Measurements from ENCODE around the gene AOPEP.

AOPEP gene

DNA sequence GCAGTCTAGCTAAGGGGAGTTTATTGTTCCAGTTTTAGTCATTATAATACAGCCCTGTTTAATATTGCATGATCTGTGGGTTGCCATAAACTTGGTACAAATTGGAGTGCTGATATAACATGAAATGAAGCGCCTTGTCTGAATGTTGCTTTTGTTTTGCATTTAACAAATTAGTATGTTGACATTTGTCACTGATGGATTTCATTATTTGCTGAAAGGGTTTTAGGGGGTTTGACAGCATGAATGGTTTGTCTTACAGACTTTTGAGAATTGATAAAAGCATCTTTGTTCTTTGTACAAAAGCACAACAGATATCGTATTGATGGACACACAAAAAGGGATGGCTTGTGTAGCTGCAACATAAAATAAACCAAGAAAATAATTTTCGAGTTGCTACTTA is 178.3 kb downstream of the AOPEP start:
- no peak for DNase-seq

- no peak for DNase-seq
Measured at GRCh38 chr9:94905606-94906005, 179.1 kb downstream of the AOPEP start.

GRCh38 chr9:94906181-94906580 is 179.7 kb downstream of the AOPEP start:
- no peak for DNase-seq

GRCh38 chr9:94906713-94907112 is 180.2 kb downstream of the AOPEP start:
- DNase-seq: no peak

DNA sequence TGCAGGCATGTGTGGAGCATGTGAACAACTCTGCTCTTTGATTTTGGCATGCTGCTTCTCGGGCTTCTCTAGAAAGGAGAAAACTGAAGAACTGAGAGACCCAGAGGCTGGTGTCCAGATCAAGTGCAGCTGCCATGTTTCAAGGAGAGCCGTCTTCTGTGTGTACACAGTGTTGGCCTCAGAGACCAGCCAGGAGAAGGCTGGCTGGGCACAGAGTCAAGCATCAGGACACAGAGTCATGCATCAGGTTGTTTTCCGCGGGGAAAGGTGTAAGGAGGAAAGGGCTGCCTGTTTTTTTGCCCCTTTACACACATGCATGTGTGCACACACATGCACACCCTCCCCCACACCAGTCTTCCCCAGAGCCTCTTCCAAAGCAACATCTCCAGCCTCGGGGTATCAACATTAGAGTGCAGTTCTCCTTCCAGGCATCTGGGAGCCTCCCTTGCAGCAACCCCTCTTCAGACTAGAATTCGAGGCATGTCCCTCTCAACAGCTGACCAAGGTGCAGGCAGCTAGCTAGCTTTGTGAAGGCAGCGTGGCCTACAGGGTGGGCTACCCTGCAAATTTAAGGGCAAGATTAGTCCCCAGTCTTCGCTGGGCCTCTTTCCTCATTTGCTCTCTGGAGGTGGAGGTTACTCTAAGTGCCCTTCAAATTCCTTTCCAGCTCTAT is 180.9 kb downstream of the AOPEP start:
- DNase-seq: no peak

DNA sequence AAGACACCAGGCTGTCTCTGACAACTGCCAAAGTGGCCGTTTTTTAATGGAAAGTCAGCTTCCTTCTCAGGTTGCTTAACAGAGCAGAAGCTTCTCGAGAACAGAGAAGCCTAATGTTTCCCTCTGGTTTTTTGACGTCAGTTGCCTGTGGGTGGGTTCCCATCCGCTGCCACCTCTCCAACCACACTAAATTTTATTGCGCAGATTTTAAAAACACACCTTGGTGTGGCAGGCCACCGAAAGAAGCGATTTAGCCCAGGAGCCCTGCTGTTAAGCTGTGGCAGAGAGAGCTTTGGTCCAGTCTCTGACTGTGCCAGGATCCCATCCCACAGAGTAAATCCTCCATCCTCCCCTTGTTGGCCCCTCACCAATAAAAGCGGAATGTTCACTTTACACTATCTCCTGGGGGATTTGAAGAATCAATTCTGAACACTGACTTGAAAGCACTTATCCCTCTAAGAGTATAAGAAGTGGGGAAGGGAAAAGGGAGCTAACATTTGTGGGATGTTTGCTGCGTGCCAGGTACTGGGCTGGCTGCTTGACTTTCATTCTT is 181.6 kb downstream of the AOPEP start:
- DNase-seq: no peak

GRCh38 chr9:94908583-94909249 is 182.2 kb downstream of the AOPEP start:
- no peak for DNase-seq

DNA sequence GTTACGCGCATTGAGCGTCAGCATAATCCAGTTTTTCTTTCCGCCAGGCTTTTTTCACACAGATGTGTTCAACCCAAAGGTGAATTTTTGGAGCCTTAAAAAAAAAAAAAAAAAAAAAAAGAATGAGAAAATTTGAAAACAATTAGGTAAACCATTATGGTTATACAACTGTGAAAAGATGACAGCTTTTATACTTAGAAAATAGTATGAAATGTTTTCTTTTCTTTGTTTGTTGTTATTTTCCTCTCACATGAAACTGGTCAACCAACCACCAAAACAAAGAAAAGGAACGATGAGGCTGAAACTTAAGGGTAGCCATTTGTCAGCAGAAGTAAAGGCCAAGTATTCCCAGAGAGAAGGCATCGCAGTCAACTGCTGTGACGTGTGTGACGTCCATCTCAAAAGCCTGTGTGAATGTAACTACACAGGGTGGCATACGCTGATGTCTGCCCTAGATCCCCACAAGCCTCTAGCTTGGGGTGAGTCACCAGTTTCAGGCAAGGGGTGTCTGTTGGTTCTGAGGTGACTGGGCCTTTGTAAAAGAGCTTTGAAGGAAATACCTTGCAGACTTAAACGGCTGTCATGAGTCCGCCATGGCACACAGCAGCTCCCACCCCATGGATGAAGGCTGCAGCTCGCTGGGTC is 182.9 kb downstream of the AOPEP start:
- DNase-seq: no peak

GRCh38 chr9:94909965-94910730 is 183.6 kb downstream of the AOPEP start:
- DNase-seq: no peak

DNA sequence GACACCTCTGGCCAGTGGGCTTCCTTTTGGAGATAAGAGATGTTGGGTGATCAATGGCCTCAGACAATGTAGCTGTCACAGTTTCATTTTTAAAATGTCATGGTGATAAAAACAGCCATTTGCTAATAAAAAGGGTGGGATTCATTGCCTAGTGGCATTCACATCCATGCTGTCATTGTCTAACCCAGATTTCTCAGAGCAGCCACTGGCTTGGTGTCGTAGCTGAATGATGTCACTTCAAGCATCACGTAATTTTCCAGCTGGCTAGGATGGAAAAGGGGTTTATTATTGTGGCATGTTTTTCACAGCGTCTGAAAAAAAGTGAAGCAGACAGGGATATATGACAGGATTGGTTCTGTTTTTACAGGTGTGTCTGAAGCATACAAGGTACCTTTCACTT is 184.7 kb downstream of the AOPEP start:
- no peak for DNase-seq

GRCh38 chr9:94911986-94912635 is 185.6 kb downstream of the AOPEP start:
- DNase-seq: no peak

DNA sequence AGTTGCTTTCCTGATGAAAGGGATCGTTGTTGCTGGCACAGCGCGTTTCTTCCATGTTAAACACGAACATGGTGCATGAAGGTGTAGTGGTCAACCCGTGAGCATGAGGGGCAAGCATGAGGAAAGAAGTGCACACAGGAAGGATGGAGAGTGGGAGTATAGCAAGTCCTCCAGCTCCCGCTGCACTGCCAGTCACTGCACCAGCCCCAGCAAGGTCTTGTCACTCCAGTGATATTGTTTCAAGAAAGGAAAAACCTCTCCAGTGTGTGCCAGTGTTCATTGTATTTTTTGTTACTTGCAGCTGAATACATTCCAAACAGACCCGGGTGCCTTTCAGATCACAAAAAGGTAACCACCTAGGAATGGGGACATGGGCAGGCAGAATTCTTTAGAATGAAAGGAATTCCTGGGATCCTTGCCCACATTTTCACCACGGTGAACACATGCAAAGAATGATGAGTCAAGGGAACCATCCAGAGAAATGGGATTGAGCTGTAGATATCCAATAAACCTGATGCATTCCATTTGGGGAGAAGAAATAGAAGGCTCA is 186.3 kb downstream of the AOPEP start:
- DNase-seq: no peak

DNA sequence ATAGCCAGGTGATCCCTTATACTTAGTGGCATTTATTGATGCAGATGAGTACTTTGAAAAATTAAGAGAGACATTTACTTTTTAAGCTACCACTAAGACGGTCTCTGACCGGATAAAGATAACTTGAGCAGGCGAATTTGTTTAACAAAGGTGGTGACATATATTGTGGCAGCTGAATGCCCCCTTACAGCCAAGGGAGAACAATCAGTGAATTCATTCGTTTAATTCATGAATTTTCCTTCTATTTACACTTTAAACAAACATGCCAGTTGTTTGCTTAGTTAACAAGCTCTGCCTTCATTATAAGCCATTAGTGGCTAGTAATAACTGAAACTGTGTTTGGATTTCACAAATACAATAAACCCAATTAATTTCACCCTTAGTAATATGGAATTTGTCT is 187.1 kb downstream of the AOPEP start:
- DNase-seq: no peak

DNA sequence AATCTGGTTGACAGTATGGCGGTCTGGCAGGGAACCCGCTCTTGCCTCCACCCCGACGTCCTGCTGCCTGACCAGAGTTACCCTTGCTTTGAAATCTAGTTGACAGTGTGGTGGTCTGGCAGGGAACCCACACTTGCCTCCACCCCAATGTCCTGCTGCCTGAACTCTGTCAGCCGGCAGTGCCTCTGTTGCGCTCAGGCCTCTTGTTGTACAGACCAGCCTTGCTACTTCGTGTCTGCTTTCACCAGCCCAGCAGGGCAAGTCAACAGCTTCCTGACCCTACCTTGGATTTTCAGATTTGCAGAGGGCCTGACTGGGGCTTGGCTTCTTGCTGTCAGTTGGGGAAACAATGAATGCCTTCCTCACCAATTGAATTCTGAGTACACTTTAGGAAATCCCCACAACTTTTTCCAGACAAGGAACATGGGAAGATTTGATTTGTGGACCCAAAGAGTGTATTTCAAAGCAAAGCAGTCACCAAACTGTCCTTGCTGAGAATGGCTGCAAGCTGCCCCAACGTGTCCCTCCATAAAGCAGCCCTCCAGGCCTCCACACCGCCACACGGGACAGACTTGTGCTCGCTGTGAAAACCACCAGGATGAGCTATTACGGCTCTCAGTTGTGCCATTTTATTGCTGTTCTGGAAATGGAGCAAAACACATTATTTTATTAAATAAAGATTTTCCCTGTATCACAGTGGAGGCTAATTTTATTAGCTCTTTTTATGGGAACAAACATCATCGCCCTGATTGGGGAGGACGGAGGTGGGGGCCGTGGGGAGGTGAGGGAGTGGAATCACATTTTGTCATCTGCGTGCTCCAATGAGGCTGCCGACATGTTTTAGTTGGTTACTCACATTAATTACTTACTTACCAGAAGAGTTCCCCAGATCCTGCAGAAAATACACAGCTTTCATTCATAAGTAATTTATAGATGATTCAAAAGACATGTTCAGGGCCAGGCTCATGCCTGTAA is 189.3 kb downstream of the AOPEP start:
- DNase-seq: no peak

DNA sequence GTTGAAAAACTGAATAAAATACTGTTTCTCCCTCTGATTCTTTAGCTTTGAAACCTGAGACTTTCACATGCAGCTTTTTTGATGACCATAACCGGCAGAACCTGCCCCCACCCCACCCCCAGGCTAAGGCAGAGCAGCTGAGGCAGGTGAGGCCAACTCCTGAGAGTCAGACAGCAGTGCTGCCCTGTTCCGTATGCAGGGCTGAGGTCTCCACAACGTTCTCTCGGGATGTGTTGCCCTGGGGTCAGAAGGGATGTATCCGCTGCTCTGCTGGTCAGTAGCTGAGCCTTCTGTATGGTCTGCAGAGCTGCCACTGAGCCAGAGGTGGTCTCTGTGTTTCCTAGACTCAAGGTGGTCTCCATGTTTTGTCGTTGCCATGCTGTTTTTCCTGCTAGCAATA is 190.5 kb downstream of the AOPEP start:
- no peak for DNase-seq

GRCh38 chr9:94918038-94918753 is 191.7 kb downstream of the AOPEP start:
- no peak for DNase-seq

DNA sequence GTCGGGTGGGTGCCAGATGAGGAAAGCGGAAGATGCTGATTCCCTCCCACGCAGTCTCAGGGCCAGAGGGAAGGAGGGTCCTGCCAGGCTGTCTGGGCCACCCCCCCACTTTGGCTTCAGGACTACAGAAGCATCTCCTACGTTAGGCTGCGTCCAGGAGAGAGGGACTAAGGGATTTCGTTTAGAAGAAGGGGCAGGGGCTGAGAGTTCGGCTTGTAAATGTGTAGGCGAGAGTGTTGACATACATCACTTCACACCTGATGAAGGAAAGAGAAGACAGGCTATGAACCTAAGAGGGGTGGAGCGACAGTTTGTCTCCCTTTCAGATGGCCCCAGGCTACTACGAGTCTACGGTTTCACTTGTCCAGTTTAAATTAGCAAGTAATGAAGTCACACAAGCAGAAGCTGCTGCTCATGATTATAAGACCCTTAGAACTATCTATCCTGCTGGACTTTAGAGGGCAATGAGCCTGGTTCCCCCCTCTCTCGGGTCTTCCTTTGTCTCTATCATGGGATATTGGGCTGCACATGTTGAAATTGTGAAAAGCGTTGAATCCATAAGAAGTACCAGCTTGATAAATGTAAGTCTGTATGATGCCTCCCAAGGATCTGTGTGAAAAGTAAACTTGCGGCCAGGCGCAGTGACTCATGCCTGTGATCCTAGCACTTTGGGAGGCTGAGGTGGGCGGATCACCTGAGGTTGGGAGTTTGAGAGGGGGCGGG is 193.0 kb downstream of the AOPEP start:
- DNase-seq: no peak

- no peak for DNase-seq
Measured at GRCh38 chr9:94920420-94921091, 194.1 kb downstream of the AOPEP start.

DNA sequence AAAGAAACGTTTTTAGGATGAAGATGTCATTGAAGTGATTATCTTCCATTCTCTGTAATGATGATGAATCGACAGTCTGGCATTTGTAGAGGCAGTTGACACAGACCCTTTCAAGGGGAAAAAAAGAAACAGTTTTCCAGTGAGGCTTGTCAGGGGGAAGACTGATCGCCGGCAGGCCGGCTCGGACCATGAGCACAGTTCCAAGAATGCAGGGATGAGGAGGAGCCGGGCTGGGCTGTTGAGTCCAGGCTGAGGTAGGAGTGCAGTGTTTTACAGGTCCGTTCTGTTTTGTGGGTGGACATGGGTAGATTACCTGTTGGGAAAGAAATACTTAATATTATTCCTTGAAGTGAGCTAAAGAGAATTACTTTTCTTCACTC is 194.6 kb downstream of the AOPEP start:
- no peak for DNase-seq
